ENCODE results near the gene POLR3H. TPM values are rescaled to one million over a fixed set of nuclear protein-coding genes. Genes with fewer than 3 reads are reported as not detected.
A peak's percentile ranks its signal among the peaks of the same experiment; 100 is the strongest.

POLR3H gene
- total and polyA plus RNA-seq, 2 of the 4 experiments (the other 2 are of a cell fraction), result 37.8 to 67.8 TPM

DNA sequence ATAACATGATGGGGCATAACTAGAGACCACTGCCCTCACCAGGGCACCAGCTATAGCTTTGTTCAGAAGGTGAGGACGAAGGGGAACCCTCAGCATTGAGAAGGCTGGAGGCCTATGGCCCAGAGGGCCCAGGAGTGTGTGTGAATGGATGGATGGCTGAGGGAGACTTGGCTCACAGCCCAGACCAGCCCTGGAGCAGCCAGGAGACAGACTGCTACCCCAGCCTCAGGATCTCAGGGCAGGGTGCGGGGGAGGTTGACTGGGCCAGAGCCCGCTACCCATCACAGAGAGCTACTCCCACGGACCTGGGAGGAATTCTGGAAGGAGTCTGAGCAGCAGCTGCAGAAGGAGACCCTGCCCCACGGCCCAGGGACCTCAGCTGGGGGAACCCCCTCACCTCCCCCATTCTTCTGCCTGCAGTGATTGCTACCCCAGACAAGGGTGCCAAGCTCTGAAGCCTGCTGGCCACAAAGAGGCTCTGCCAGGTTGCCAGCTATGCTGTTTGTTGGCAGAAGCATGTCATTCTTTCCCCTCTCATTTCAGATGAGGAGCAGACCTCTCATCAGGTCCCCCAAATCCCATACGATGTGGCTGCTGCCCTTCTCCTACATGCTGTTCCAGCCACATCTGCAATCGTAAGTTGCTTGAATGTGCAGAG lies 11.2 kb upstream of the POLR3H start:
- Histone ChIP-seq H4K8ac (ENCODE audit: low read depth in 2 of 2, low read length in 2 of 2) (peak overlapping the region in 1 of 2 experiments; percentile 56; a peak in 2 of 4 replicates), H3K27ac (ENCODE audit: insufficient read depth, low read length) (no peak overlapping the region), H3K27me3 (ENCODE audit: control insufficient read depth, insufficient read depth, low read length) (no peaks in the 10 kb centered on the region), H2AK9ac (replicated peaks; ENCODE audit: low read depth, low read length, poor library complexity) (peak overlapping the region; percentile 73), H3K4ac (ENCODE audit: low read depth, low read length) (peak overlapping the region; percentile 77), H2BK20ac (ENCODE audit: low read depth, low read length) (peak overlapping the region; percentile 42), H3K36me3 (ENCODE audit: control insufficient read depth, insufficient read depth, low read length) (no peaks in the 10 kb centered on the region), H3K18ac (ENCODE audit: low read depth, low read length) (peak overlapping the region; percentile 16; the same call in 1 of the 2 replicates), H3K14ac (replicated peaks; ENCODE audit: low read depth, low read length) (peak overlapping the region; percentile 5), H3K9ac (ENCODE audit: low read depth, low read length) (no peak overlapping the region), H3K56ac (ENCODE audit: extremely low read depth, insufficient read depth, low read length) (no peak overlapping the region), H2BK5ac (ENCODE audit: low read depth, low read length, poor library complexity, severe bottlenecking) (no peak overlapping the region), H3K4me3 (ENCODE audit: insufficient read depth, low read depth, low read length) (no peak overlapping the region), H3K9me3 (ENCODE audit: control insufficient read depth, insufficient read depth, low read length) (no peaks in the 10 kb centered on the region), H3K23ac (ENCODE audit: low read depth, low read length) (peak overlapping the region; percentile 32), H3K9me1 (ENCODE audit: insufficient read depth, low read length) (peaks cover 25% of the 10 kb centered on the region), H4K91ac (ENCODE audit: insufficient read depth, low read depth, low read length) (peak overlapping the region; percentile 73), H3K4me1 (ENCODE audit: control insufficient read depth, insufficient read depth, low read length) (peaks cover 26% of the 10 kb centered on the region), H2AK5ac (ENCODE audit: low read depth, low read length) (peak overlapping the region; percentile 93; the same call in 1 of the 2 replicates), H3K4me2 (ENCODE audit: low read depth, low read length) (no peak overlapping the region), H2BK120ac (ENCODE audit: low read depth, low read length) (peak overlapping the region; percentile 68), H4K5ac (ENCODE audit: low read depth, low read length) (peak overlapping the region; percentile 30; the same call in 1 of the 2 replicates), H4K20me1 (ENCODE audit: insufficient read depth, low read length) (no peaks in the 10 kb centered on the region; the same call in 1 of the 2 replicates), H2BK15ac (ENCODE audit: low read depth, low read length) (peak overlapping the region; percentile 74; the same call in 2 of the 3 replicates), H2AFZ (replicated peaks; ENCODE audit: low read length, poor library complexity) (peak overlapping the region; percentile 57), H3K79me1 (ENCODE audit: low read depth in 1 of 2, low read length in 2 of 2) (peaks cover 4 to 32% of the 10 kb centered on the region in 2 experiments; a peak in 3 of 4 replicates)
- CTCF ChIA-PET, result interaction anchor here (2.2 kb wide), 1 partner anchor 12 kb away, joined by 8 read pairs; the partner anchor contains the start of gene POLR3H
- POLR2A ChIA-PET (ENCODE audit: unreplicated experiment), result no interaction called here
- in situ Hi-C loops (cut with MboI; ENCODE audit: low sequenced_read_pairs) (no loop called here), dilution Hi-C loops (cut with HindIII; ENCODE audit: low sequenced_read_pairs, unreplicated experiment) (no loop called here), intact Hi-C loops (cut with micrococcal nuclease) (no loop called here)
- ATAC-seq (ENCODE audit: low read depth) (no peak), DNase-seq (no peak)
- 80% methylated on average over 1 of the region's 7 CpGs; no CpG with 5 or more reads in 1 of the 2 experiments for WGBS, 2 experiments (ENCODE audit: extremely low coverage in 2 of 2, insufficient read length in 1 of 2)
- no TSS peak for BruUV-seq (replicated peaks)
- TF ChIP-seq, protein P1, sequence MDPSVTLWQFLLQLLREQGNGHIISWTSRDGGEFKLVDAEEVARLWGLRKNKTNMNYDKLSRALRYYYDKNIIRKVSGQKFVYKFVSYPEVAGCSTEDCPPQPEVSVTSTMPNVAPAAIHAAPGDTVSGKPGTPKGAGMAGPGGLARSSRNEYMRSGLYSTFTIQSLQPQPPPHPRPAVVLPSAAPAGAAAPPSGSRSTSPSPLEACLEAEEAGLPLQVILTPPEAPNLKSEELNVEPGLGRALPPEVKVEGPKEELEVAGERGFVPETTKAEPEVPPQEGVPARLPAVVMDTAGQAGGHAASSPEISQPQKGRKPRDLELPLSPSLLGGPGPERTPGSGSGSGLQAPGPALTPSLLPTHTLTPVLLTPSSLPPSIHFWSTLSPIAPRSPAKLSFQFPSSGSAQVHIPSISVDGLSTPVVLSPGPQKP (IDR thresholded peaks at IDR 0.05; ENCODE audit: borderline replicate concordance, low read depth, low read length), result no peak
- no peak for TF ChIP-seq RAD21 (IDR thresholded peaks at IDR 0.05; ENCODE audit: low read length)
